NCI-H1417 treated with DMSO at 0.1 percent for 48 hours (cell line): ENCODE results near the gene PML.

Source experiments
- DNase-seq: peaks from one replicate; lab custom pipeline; 2025; lab: John Stamatoyannopoulos, UW

PML gene, protein sequence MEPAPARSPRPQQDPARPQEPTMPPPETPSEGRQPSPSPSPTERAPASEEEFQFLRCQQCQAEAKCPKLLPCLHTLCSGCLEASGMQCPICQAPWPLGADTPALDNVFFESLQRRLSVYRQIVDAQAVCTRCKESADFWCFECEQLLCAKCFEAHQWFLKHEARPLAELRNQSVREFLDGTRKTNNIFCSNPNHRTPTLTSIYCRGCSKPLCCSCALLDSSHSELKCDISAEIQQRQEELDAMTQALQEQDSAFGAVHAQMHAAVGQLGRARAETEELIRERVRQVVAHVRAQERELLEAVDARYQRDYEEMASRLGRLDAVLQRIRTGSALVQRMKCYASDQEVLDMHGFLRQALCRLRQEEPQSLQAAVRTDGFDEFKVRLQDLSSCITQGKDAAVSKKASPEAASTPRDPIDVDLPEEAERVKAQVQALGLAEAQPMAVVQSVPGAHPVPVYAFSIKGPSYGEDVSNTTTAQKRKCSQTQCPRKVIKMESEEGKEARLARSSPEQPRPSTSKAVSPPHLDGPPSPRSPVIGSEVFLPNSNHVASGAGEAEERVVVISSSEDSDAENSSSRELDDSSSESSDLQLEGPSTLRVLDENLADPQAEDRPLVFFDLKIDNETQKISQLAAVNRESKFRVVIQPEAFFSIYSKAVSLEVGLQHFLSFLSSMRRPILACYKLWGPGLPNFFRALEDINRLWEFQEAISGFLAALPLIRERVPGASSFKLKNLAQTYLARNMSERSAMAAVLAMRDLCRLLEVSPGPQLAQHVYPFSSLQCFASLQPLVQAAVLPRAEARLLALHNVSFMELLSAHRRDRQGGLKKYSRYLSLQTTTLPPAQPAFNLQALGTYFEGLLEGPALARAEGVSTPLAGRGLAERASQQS

DNA sequence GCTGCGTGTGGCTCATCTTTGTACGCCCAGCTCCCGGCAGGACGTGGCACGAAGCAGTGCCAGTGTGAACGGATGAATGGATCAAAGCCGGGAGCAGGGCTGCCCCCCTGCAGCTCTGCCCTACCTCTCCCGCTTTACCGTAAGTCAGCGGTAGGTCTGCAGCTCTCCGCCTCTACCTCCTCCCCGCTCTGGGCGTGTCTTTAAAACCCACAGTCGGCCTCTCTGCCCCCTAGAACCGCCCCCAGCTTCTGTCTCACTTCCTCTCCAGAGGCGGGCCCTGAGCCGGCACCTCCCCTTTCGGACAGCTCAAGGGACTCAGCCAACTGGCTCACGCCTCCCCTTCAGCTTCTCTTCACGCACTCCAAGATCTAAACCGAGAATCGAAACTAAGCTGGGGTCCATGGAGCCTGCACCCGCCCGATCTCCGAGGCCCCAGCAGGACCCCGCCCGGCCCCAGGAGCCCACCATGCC is at the start of gene PML:
TSS of gene PML (plus strand) at position 304 of the 471 bp plus-strand sequence. CDS start at position 401, 97 bp downstream.
- peak; percentile 74 for DNase-seq

DNA sequence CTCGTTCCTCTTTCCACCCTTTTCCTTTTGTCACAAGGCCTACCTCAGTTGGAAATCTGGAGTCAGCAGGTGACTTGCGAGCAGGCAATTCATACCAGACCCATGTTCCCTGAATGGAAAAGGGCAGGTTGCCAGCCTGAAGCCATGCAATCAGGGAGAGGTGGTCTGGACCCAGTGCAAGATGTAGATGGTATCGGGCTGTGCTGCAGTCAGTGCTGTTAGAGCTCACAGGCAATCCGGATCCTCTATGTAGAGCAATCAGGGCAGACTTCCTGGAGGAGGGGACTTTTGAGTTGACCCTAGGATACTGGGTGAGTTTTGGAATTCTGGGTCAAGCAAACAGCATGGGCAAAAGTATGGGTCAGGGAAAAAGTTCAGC is 49.4 kb upstream of the PML start:
- DNase-seq: no peak

DNA sequence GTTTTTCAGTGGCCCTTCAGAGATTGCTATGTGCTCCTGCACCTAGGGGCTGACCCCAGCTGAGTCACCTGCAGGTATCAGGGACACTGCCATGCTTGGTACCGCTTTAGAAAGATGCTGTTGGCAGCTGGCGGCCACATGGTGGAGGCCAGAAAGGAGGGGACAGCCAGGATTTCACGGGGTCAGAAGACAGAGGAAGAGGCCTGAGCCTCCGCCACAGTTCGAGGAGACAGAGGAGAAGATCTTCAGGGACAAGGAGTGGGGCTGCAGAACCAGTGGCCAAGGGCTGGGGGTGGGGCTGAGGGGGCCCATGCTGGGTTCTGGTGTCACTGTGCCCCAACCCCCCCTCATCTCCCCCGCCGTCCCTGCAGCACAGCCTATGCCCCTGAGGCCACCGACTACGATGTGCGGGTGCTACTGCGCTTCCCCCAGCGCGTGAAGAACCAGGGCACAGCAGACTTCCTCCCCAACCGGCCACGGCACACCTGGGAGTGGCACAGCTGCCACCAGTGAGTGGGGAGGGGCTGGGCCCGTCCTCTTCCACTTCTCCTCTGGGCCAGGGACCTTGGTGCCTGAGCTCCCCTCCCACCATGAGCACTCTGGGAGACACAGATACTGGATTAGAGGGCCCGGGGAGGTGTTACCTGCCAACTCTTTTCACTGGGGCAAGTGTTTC is 48.3 kb upstream of the PML start:
- no peak for DNase-seq

DNA sequence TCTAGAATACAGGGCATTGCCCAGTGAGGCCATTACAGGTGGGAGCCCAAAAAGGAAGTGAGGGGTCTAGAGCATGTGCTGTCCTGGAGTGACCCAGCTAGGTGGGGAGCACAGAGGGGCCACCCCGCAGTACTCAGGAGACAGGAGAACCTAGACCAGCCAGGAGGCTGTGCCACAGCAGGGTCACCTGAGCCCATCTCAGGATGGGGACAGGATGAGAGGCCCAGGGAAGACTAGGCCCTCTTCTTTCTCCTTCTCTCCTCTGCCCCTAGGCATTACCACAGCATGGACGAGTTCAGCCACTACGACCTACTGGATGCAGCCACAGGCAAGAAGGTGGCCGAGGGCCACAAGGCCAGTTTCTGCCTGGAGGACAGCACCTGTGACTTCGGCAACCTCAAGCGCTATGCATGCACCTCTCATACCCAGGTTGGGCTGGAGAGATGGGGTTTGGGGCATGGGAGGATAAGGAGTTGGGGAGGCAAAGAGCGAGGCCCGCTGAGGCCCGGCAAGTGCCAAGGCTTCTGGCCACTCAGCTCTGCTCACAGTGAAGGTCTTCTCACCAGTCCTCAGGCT is 47.6 kb upstream of the PML start:
- DNase-seq: no peak

DNA sequence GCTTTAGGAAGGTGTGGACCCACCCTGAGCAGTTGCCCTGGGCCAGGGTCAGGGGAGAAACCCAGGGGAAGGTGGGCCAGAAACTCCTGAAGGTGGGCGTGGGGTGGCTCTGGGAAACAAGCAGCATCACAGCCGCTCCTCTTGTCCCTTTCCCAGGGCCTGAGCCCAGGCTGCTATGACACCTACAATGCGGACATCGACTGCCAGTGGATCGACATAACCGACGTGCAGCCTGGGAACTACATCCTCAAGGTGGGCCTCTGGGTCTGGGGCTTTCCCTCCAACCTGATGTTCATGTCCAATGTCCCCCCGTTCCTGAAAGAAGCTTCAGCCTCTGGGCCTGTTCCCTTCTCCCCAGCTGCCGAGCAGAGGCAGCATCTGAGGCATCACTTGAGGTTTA is 46.9 kb upstream of the PML start:
- no peak for DNase-seq

DNA sequence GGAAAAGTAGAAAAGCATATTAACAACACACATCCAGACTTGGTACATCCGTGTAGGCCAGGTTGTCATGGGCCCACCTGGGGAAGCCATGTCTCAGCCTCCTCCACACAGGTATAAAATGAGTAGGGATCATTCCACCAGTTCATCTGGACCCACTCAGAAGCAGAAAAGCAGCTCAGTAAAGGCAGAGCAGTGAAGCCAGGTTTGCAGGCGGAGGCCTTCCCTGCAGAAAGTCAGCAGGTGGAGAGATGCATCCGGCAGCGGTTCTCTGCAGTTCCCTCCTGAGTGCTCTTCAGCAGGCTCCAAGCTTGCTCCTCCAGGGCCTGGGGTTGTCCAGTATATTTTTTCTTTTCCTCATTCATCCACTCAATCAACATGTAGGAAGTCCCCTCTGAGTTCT is 46.1 kb upstream of the PML start:
- no peak for DNase-seq

DNA sequence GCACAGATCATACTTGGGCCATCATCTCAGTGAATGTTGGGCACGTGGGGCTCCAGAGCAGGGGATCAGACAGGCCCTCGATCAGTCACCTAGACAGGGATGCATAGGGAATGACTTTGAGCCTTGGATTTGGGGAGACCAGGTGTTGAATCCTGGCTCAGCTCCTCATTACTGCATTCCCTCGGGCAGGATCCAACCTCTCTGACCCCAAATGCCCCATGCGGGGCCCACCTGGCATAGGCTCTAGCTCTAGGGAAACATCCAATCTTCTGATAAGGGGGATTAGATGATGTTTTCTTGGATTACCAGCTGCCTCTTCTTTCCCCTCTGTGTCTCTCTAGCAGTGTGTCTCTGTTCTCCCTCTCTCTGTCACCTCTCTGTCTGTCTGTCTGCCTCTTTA is 45.5 kb upstream of the PML start:
- DNase-seq: no peak

DNA sequence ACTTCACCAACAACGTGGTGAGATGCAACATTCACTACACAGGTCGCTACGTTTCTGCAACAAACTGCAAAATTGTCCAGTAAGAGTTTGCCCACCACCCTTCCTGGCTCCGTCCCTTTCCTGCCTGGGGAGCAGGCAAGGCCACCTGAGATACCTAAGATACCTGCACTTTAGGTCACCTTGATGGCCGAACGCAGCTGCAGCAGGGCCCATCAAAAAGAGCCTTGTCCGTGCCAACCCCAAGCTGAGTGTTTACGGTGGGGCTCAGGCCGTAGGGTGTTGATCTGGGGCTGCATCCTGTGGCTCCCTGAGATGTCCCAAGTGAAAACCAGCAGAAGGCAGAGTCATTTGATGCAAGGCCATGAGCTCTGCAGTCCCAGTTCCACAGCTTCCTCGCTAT is 45.0 kb upstream of the PML start:
- DNase-seq: no peak

DNA sequence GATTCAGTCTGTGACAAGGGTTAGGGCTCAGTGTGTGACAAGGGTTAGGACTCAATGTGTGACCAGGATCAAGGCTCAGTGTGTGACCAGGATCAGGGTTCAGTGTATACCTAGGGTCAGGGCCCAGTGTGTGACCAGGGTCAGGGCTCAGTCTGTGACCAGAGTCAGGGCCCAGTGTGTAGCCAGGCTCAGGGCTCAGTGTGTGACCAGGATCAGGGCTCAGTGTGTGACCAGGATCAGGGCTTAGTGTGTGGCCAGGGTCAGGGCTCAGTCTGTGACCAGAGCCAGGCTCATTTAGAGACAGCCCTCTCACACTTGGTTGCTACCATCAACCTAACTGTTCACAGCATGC is 44.1 kb upstream of the PML start:
- no peak for DNase-seq

DNA sequence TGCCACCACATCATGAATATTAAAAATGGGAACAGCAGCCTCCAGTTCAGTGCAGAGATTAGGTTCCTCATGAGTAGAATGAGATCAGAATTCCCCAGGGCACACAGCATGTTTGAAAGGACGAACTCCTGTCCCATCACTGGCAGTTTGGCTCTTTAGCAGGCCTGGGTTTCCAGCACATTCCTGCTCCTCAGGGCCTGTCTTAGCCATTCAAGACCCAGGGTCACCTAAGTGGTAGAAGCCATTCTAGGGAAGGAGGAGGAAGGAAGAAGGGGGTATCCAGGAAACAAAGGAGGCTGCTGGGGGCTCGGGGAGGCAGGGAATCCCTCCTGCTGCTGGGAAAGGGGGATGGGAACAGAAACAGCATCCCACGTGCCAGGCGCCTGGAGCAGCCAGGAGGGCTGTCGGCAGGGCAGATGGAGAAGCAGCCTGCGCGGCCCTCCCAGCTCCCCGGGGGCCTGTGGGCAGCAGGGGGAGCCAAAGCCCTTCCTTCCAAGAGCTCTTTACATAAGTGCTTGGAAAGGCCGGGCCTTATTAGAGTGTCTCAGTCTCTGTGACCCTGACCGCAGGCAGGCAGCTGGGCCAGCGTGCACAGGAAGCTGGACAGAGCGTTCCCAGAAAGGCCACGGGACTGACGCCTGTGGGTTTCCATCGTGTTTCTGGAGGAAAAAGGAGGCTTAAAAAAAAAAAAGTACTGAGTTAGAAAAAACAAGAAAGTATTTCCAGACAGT is 43.5 kb upstream of the PML start:
- no peak for DNase-seq

DNA sequence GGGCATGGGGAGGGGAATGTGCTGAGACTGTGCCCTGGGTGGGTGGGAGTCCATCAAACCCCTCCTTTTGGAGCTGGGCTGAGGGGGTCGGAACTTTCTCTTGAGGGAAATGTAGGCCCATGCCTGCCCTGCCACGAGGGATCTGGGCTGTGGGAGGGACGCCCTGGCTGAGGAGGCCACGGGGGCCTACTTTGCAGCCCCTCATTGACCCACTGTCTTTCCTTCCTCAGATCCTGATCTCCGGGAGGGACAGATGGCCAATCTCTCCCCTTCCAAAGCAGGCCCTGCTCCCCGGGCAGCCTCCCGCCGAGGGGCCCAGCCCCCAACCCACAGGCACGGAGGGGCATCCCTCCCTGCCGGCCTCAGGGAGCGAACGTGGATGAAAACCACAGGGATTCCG is 42.9 kb upstream of the PML start:
- DNase-seq: no peak

DNA sequence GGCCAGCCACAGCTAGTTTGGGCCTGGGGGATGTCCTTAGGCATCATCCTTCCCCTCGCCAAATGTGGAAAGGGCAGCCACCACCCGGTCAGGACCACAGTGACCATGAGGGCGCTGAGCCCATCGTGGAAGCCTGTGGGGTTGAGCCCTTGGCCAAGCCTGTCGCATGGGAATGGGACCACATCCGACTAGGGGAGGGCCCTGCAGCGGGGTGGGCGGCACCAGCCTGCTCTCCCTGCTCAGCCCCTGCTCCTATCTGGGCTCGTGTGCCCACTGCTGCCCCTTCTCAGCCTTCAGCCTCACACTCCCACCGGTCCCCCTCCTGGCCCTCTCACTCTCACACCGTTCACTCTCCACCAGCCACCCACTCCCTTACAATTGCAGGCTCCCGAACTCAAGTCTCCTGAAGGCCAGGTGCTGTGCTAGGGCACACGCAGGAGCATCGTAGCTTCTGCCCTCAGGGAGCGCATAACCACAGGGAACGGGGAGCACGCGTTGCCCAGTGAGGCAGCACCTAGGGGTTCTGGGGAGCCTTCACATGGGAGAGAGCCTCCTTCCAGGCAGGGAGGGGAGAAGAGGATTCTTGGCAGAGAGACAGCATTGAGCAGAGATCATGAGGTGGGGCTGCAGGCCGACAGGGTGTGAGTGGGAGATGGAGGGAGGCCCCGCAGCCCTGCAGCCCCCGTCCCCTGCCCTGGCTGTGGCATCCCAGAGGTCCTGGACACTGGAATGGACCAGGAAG is 42.2 kb upstream of the PML start:
- no peak for DNase-seq

DNA sequence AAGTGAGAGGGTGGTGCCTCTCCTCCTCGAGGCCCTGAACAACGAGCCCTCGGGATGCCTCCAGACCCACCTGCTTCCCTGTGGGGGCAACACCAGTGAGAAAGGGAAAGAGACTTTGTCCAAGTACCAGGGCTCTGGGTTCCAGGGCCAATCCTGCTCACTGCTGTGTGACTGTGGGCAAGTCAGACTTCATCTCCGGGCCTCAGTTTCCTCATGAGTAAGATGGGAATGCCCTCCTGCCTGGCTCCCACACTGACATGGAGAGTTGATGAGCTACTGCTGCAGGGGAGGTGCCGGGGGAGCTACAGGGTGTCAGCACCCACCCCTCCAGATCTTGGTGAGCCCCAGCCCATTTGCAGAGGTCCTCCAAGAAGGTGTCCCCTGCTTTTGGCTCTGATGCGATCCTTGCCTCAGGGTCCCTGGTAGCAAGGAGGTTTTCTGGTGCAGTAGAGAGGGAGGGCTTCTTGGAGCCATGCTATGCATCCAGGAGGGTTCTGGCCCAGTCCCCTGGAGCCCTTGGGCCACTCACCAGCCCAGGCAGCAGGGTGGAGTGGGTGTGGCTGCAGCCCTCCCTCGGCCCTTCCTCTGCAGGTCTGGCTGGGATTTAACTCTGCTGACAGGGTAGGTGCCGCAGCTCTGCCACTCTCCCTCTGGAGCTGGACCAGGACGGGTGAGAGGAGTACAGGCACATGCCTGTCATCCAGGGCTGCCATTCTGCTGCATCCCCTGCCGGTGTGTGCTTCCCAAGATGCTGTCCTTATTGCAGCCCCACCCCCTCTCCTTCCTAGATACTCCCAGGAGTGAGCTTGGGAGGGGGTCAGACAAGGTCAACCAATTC is 41.4 kb upstream of the PML start:
- no peak for DNase-seq

DNA sequence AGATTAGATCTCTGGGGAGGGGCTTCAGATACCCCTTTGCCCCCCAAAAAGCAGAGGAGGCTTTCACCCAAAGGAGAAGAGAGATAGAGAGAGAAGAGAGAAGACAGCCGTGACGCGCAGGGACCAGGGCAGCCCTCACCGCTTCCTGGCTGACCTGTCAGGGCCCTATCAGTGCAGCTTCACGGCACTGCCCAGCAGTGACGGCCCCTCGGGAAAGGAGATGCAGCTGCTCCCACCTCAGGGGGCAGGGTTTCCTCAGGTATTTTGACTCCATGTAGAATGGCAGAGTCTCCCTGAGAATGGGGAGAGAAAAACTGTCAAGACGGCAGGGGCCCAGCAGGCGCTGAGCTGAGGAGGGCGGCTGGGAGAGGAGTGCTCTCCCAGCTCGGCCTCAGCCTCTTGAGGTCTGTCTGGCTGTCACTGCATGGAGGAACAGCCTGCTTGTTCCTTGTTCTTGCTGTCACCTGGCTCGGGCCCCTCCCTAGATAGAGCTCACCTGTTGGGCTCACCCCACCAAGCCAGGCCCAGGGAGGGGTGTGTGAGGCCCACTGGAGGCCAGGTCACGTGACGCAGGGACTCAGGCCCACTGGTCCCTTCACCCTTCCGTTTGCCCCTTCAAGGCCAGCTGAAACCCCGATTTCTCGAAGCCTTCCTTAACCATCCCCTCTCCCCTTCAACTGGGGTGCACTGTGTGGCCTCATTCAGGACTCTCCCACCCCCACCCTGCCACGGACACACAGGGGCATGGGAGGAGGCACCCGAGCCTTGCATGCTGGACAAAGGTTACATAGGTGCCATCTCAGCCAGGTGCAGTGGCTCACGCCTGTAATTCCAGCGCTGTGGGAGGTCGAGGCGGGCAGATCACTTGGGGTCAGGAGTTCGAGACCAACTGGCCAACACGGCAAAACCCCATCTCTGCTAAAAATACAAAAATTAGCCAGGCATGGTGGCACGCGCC is 40.0 kb upstream of the PML start:
- DNase-seq: no peak

DNA sequence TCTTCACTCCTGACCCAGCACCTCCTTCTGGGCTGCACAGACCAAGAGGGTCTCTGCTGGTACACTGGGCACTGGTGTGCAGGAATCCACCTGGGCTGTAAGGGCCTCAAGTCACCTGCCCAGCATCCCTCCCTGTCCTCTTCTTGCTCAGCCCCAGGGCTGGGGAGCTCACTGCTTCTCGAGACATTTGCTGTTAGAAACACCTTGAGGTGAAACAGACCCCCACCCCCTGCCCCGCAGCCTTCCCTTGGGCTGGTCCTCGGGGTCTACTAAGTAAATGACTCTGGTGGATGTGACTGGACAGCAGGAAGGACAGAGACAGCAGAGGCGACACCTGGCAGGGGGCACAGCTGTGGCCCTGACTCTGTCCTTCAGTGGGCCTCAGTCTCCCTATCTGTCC is 39.2 kb upstream of the PML start:
- no peak for DNase-seq

DNA sequence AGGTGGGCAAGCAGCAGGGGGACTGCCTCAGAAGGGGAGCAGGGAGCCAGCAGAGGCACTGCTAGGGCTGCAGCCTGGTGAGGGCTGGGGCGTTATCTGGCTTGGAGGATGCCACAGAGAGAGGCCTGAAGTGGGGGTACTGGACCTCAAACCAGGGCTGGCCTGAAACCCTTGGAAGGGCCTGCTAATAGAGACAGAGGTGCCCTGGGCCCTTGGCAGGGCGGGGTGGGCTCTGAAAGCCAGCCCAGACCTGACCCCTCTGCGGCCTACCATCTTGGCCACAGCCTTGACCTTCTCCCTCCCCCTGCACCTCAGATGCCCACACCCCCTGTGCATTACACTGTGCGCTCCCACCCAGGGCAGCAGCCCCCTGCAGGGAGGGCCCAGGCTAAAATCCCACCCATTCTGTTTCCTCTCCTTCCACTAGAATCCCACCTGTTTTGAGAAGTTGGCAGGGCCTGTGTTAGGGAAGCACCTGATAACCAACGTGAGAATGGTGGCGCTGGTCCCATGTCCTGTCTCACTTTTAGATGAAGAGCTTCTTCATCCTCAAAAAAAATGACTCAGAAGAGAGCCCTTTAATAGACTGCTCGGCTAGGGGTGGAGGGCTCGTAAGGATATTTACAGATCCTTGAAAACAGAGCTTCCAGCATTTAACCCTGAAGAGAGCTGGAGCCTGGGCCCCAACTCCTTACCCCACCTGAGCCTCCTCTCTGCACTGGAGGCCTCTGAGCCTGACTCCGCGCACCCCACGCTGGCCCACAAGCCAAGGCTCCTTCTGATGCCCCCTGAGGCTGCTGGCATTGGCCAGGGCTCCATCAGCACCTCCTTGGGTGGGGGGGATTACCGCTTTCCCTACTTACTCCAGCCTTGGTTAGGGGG is 38.4 kb upstream of the PML start:
- no peak for DNase-seq

DNA sequence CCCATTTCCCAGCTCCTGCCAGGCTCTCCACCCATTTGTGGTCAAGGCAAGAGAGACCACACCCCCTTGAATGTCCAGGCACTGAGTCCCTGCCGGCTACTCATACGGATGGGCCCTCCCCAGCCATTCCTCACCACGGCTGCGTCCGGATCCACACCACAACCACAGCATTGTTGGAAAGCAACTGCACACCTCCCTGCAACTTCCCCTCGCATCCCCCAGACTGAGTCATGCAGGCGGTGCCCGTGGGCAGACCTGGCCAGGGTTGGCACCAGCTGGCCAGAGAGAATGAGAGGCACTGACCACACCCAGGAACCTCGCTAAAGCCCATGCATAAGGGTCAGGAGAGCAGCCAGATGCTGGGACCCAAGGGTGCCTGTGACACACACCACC is 37.8 kb upstream of the PML start:
- no peak for DNase-seq

DNA sequence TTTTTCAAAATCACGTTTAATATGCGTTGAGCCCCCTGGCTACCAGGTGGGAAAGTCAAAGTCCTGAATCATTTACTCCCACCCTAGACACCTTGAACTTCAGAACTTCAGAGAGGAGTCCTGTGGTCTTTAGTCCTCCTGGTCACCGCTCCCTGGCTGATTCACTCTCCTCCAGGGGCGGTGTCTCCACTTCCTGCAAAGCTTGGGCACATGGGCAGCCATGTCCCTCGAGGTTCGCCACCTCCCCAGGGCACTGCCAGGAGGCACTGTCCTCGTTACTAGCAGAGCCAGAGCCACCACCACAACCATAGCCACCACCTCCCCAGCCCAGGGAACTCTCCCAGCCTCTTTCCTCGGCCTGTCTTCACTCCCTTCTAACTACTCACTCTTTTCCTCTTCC is 37.2 kb upstream of the PML start:
- DNase-seq: no peak
